A204.1 (cell line): ENCODE results near the gene KIF26A.
"Not testable (repeated sequence)": the region's sequence is repeated elsewhere in the genome, so short reads cannot be mapped to it uniquely, and the experiment has no call there.

Source experiments
- FAIRE-seq: peaks from 2 replicates; lab custom pipeline; 2012; peaks lifted over from hg19 to GRCh38; lab: Jason Lieb, UNC

The KIF26A gene

DNA sequence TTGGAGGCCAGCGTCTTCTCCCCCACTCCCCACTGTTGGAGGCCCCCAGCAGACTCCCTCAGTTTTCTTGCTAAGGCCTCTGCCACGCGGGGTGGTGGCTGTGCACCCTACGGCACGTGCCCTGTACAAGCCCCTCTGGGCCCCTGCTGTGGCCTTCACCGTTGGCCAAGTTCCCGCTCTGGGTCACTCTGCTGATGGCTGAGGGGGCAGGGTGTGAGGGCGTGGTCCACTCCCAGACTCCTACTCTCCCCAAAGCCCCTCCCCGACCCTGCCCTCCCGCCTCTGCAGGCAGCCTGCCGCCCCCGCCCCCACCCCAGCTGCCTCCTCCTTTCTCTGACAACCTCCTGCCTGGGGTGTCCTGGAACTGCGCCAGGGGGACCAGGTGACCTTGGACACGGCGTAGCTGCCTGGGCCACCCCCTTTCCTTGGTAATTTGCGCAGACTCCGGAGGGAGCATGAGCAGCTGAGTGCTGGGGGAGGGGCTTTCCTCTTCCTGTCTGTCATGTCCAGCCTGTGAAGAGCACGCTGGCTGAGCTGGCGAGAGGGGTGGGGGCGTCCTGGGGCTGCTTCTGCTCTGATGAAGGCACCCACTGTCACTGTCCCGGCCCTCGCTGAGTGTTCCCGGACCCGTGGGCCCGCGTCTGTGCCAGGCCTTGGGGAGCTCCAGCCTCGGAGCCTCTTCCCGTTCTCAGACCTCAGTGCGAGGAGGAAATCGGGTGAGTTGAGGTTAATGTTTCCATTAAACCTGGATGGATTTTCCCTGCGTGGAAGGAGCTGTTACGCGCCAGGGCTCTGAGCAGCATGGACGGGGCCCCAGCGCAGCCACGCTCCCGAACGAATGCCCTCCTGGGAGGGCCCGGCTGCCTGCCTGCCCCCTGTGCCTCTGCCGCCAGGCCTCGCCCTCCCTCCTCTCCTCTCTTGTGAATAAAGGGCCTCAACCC, 85.0 kb downstream of the KIF26A start:
- FAIRE-seq = no peak

DNA sequence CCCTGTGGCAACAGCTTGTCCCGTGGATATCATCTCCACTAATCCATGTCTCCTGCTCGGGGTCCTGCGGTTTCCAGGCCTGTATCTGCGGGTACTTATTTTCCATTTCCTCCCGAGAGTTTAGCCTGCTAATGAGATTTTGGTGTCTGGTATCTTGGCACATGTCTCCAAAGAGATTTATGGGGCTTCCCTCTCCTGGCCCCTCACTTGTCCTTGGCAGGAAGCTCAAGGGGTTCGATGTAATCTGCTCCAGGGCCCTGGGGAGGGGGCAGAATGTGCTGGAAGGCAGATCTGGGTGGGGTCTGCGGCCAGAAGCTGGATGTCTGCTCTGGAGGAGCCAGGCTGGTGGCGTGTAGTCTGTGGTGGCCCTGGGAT, 85.7 kb downstream of the KIF26A start:
- no peak for FAIRE-seq

DNA sequence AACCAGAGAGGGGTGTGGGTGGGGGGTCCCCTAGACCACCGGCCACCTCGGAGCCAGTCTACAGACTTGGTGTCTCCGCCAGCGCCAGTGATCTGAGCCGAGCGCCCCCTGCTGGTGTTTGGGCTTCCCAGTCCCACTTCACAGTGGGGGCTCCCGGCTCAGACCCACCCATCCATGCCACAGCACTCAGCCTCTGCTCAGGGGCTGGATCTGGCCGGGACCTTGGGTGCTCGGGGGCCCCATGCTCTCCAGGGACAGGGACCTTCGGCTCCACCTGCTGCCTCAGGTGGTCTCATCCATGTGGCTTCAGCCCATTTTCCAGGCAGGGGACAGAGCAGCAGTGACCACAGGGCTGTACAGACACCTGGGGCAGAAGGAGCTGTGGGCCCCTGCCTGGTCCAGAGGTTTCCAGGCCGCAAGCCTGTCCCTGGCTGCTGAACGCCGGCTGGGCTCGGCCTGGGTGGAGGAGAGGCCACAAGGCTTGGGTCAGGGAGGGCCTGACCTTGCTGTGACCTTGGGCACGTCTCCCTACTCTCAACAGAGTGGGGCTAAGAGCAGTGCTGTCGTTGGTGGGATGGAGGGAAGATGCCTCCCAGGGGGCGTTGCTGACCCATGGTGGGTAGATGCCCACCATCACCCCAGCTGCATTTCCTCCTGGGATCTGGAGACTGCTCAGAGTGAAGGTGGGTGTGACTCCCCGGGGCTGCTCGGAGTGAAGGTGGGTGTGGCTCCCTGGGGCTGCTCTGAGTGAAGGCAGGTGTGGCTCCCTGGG, 86.3 kb downstream of the KIF26A start:
- FAIRE-seq = no peak

DNA sequence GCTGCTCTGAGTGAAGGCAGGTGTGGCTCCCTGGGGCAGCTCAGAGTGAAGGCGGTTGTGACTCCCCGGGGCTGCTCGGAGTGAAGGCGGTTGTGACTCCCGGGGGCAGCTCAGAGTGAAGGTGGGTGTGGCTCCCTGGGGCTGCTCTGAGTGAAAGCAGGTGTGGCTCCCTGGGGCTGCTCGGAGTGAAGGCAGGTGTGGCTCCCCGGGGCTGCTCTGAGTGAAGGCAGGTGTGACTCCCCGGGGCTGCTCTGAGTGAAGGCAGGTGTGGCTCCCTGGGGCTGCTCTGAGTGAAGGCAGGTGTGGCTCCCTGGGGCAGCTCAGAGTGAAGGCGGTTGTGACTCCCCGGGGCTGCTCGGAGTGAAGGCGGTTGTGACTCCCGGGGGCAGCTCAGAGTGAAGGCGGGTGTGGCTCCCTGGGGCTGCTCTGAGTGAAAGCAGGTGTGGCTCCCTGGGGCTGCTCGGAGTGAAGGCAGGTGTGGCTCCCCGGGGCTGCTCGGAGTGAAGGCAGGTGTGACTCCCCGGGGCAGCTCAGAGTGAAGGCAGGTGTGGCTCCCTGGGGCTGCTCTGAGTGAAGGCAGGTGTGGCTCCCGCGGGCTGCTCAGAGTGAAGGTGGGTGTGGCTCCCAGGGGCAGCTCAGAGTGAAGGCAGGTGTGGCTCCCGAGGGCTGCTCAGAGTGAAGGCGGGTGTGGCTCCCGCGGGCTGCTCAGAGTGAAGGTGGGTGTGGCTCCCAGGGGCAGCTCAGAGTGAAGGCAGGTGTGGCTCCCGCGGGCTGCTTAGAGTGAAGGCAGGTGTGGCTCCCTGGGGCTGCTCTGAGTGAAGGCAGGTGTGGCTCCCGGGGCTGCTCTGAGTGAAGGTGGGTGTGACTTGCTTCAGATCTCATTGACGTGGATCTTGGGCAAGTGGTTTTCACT, 87.1 kb downstream of the KIF26A start:
- FAIRE-seq = not testable (repeated sequence)

DNA sequence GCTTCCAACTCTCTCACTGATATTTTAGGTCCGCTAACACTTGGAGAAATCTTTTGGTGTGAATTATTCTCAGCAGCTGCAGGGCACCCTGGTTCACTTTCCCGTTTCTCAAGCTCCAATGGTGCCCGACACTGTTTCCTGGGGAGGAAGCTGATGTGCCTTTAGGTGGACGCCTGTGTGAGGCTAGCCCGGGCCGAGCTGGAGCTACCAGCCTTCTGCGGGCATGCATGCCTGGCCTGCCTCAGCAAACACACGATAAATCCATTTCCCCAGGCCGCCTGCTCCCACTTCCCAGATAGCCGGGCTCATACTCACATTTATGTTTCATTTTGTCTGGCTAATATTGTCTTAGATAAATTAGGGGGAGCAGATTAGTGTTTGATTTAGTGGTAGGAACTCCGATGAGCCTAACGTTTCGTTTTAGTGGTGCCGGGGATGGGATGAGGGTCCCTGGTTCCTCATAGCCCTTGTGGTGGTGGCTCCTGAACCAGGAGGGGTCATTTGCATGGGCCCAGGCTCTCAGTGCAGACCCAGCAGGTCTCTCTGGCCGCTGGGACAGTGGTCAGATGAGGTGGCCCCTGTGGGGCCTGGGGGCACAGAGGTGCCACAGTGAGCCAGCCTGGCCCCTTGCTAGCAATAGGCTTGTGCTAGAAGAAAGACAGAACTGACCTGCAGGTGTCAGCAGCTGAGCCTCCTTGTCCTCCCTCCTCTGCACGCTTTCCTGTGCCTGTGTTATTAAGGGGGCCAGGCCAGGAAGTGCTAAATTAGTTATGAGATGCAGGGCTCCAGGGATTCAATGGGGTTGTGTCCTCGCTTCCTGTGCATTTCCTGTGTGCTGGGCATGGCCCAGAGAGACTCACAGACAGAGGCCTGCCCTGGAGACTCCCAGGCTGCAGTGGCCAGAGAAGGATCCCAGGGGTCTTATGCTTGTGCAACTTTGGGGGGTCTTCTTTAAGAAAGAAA, 88.3 kb downstream of the KIF26A start:
- no peak for FAIRE-seq

DNA sequence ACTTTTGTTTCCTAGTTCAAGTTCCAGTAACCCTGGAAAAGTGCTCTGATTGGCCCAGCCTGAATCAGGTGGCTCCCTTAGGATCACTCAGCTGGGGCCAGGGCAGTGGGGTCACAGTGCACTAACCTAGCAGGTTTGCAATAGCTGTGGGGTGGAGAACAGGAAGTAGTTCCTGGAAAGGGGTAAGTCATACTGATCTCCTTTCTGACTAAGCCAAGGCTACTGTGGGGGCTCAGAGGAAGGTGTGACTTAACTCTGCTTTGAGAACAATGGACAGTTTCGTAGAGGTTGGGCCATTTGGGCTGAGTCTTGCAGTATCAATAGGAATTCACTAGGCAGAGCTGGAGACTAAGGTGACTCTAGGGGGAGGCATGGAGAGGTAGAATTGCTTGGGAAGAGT, 89.4 kb downstream of the KIF26A start:
- no peak for FAIRE-seq

DNA sequence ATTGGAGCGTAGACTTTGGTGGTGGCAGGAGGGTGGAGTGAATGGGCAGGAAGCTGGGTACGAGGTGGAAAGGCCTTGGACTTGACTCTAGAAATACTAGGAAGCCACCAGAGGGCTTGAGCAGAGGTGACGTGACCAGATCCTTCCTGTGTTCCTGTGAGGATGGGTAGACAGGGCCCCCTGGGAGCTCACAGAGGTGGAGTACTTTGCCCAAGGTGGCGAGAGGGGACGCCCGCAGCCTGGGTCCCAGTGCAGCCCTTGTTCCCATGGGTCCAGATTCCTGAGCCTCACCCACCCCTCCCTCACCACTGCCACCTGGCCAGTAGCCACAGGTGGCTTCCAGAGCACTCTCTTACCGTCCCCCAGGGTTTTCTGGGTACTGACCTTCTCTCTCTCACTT, 89.8 kb downstream of the KIF26A start:
- FAIRE-seq = no peak

DNA sequence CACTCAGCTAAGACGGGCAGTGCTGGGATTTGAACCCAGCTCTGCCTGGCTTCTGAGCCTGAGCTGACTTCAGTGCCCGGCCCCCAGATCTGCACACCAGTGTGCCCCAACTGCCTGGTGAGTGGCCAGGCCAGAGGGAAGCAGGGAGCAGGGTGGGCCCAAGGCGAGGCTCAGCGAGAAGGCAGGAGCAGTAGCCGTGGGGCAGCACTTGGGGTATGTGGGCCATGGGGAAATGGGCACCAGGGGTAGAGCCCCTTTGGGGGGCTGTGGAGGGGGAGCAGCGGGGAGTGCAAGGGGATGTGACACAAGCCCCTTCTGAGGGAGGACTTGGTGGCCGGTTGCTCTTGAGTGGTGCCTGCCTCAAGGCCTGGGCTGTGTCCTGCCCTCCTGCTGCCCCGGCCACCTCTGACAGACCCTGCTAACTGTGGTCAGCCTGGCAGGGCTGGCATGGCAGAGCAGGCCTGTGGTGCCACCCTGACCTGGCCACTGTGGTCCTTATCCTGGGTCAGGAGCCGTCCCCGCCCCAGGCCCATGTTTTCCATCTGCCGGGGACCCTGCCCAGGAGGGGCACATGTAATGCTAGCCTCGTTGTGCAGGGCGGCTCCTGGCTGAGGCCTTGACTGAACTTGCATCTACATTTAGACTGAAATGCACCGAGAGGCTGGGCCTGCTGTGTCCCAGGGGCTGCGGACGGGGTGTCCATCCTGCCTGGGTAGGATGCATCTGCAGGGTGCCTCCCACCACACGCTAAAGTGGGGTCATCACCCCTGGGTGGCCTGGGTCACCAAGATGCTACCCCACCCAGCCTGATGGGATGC, 90.5 kb downstream of the KIF26A start:
- FAIRE-seq = no peak

DNA sequence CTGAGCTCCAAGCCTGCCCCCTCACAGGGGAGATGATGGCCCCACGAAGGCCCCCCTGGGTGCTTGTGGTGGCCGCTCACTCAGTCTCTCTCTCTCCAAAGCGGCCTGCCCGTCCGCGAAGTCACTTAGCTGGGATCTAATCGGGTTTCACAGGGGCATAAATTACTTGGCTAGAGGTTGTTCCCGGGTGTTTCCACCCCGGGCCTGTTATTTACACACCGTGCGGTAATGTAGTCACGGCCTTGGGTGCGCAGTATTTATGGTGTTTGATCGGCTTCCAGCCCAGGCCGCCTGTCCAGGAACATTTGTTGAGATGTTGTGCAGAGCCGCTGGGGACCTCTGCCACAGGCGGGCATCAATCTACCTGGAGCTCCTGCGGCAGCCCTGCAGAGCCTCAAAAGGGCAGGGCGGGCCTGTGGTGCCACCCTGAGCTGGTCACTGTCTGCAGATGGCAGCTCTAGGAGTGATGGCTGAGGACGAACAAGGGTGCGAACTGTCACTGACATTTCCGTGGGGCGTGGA, 91.2 kb downstream of the KIF26A start:
- no peak for FAIRE-seq

DNA sequence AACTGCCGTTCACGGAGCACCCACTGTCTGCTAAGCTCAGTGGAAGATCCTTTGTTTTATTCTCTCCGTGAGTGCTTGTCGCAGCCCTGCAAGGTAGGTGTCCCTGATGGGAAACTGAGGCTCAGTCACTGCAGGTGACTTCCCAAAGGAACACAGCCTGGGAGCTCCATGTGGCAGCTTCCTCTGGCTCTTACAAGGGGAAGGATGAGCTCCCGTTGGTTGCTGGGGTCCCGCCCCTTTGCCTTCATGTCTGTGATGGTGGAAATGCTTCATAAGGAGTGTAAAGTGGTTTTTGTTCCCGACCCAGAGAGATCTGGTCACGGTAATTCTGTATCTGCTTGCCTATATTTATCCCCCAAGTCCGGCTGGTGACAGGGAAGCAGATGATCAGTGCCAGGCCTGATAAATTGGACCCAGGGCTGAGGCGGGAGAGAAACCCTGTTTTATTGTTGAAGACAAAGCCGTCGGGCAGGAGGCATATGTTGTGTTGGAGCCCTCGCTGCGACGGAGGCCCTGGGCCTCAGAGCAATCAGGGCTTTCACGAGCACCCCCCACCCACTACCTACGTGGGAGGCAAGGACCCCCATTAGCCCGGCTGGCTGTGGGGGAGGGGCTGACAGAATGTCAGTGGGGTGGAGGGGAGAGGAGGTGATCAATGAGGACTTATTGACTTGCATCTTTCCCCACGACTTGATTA, 91.9 kb downstream of the KIF26A start:
- FAIRE-seq = no peak
